ENCODE measurements around the gene STIMATE. TPM values are rescaled to one million over a fixed set of nuclear protein-coding genes. Genes with fewer than 3 reads are reported as not detected.

STIMATE gene
- polyA plus RNA-seq, 1 of the 3 experiments (the other 2 are of a cell fraction), result 9.3 TPM

DNA sequence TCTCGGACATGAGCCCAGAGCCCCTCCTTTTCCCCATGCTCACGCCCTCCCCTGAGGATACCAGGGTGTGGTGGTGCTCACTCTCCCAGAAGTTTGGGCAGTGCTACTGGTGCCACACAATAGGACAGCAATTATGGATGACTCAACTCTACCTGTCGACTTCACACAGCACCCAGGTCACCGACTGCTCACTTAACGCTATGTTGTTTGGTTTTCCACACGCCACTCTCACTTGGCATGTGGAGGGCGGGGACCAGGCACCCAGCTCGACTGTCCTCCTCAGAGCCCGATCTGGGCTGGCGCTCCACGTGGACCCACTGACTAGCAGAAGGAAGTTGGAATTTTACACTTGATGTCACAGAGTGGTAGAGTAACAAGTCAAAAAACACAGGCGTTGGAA lies 30.9 kb downstream of the STIMATE start:
- DNase-seq, result no peak
- TF ChIP-seq, protein P1, sequence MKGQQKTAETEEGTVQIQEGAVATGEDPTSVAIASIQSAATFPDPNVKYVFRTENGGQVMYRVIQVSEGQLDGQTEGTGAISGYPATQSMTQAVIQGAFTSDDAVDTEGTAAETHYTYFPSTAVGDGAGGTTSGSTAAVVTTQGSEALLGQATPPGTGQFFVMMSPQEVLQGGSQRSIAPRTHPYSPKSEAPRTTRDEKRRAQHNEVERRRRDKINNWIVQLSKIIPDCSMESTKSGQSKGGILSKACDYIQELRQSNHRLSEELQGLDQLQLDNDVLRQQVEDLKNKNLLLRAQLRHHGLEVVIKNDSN (IDR thresholded peaks at IDR 0.05; ENCODE audit: borderline replicate concordance, low read depth), result no peak
- TF ChIP-seq RAD21 (IDR thresholded peaks at IDR 0.05; ENCODE audit: low read length), result no peak
- Histone ChIP-seq H3K9ac (no peak overlapping the region), H3K4me3 (ENCODE audit: low read depth in 2 of 2, low read length in 1 of 2) (no peak overlapping the region), H3K9me2 (no peaks in the 10 kb centered on the region), H3K27ac (ENCODE audit: low read depth in 2 of 2, low read length in 1 of 2) (no peak overlapping the region), H3K79me2 (ENCODE audit: insufficient read depth) (no peaks in the 10 kb centered on the region), H3K36me3 (replicated peaks in 1 of 2; ENCODE audit: control insufficient read depth in 1 of 2, insufficient read depth in 2 of 2, low read length in 1 of 2) (no peaks in the 10 kb centered on the region), H2AFZ (ENCODE audit: low read depth) (no peak overlapping the region), H3K4me2 (no peak overlapping the region), H3K4me1 (ENCODE audit: control insufficient read depth in 1 of 2, insufficient read depth in 2 of 2, low read depth in 1 of 2, low read length in 1 of 2) (no peaks in the 10 kb centered on the region), H3F3A (replicated peaks; ENCODE audit: insufficient read depth) (no peaks in the 10 kb centered on the region), H3K9me3 (no peaks in the 10 kb centered on the region), H4K20me1 (ENCODE audit: insufficient read depth) (no peaks in the 10 kb centered on the region), H3K27me3 (ENCODE audit: insufficient read depth) (no peaks in the 10 kb centered on the region)
- CTCF ChIA-PET, result interaction anchor here (1.0 to 1.4 kb wide), 3 partner anchors 10 to 248 kb away, joined by 3 to 5 read pairs (median 4); no protein-coding TSS in a partner anchor
- WGBS (ENCODE audit: low lambda C conversion rate), result 90% methylated on average over 12 of the region's 12 CpGs
- POLR2A ChIA-PET, result no interaction called here

DNA sequence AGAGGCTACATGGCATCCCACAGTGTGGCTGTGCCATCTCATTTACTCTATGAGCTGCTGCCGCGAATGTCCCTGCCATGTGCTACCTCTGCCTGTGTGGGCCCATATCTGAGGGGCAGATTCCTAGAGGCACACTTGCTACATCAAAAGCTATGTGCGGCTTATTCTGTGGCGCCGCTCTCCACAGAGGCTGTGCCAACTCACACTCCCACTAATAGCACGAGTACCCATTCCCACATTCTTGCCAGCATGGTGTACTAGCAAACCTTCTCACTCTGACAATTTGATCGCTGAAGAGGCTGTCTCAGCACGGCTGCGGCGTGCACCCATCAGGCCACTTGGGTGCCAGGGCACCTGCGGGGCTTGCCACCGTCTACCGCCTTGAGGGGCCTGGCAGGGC lies 31.4 kb downstream of the STIMATE start:
- POLR2A ChIA-PET, result no interaction called here
- H3K9me2 ChIP-seq, result no peaks in the 10 kb centered on the region
- H3K4me3 ChIP-seq (ENCODE audit: low read depth in 2 of 2, low read length in 1 of 2), result no peak overlapping the region
- CTCF ChIA-PET, result interaction anchor here (1.4 kb wide), 1 partner anchor 9 kb away, joined by 4 read pairs; no protein-coding TSS in a partner anchor
- no peak overlapping the region; a peak in 1 of 4 replicates for H3K27ac ChIP-seq (ENCODE audit: low read depth in 2 of 2, low read length in 1 of 2)
- no peak for DNase-seq
- H3K79me2 ChIP-seq (ENCODE audit: insufficient read depth), result no peaks in the 10 kb centered on the region
- H3K4me2 ChIP-seq, result no peak overlapping the region
- H2AFZ ChIP-seq (ENCODE audit: low read depth), result no peak overlapping the region
- H3K9ac ChIP-seq, result no peak overlapping the region
- H3F3A ChIP-seq (replicated peaks; ENCODE audit: insufficient read depth), result no peaks in the 10 kb centered on the region
- H3K36me3 ChIP-seq (replicated peaks in 1 of 2; ENCODE audit: control insufficient read depth in 1 of 2, insufficient read depth in 2 of 2, low read length in 1 of 2), result no peaks in the 10 kb centered on the region
- no peaks in the 10 kb centered on the region for H3K27me3 ChIP-seq (ENCODE audit: insufficient read depth)
- no peaks in the 10 kb centered on the region for H4K20me1 ChIP-seq (ENCODE audit: insufficient read depth)
- H3K4me1 ChIP-seq (ENCODE audit: control insufficient read depth in 1 of 2, insufficient read depth in 2 of 2, low read depth in 1 of 2, low read length in 1 of 2), result no peaks in the 10 kb centered on the region
- no peaks in the 10 kb centered on the region for H3K9me3 ChIP-seq
- 97% methylated on average over 11 of the region's 13 CpGs for WGBS (ENCODE audit: low lambda C conversion rate)
- TF ChIP-seq TCF12 (IDR thresholded peaks at IDR 0.05), result no peak
- TF ChIP-seq, protein P2, sequence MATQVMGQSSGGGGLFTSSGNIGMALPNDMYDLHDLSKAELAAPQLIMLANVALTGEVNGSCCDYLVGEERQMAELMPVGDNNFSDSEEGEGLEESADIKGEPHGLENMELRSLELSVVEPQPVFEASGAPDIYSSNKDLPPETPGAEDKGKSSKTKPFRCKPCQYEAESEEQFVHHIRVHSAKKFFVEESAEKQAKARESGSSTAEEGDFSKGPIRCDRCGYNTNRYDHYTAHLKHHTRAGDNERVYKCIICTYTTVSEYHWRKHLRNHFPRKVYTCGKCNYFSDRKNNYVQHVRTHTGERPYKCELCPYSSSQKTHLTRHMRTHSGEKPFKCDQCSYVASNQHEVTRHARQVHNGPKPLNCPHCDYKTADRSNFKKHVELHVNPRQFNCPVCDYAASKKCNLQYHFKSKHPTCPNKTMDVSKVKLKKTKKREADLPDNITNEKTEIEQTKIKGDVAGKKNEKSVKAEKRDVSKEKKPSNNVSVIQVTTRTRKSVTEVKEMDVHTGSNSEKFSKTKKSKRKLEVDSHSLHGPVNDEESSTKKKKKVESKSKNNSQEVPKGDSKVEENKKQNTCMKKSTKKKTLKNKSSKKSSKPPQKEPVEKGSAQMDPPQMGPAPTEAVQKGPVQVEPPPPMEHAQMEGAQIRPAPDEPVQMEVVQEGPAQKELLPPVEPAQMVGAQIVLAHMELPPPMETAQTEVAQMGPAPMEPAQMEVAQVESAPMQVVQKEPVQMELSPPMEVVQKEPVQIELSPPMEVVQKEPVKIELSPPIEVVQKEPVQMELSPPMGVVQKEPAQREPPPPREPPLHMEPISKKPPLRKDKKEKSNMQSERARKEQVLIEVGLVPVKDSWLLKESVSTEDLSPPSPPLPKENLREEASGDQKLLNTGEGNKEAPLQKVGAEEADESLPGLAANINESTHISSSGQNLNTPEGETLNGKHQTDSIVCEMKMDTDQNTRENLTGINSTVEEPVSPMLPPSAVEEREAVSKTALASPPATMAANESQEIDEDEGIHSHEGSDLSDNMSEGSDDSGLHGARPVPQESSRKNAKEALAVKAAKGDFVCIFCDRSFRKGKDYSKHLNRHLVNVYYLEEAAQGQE (IDR thresholded peaks at IDR 0.05; ENCODE audit: low read depth, low read length), result no peak
- TF ChIP-seq GATA2 (CRISPR knock-in tag; IDR thresholded peaks at IDR 0.05), result no peak
- TF ChIP-seq, protein P3, sequence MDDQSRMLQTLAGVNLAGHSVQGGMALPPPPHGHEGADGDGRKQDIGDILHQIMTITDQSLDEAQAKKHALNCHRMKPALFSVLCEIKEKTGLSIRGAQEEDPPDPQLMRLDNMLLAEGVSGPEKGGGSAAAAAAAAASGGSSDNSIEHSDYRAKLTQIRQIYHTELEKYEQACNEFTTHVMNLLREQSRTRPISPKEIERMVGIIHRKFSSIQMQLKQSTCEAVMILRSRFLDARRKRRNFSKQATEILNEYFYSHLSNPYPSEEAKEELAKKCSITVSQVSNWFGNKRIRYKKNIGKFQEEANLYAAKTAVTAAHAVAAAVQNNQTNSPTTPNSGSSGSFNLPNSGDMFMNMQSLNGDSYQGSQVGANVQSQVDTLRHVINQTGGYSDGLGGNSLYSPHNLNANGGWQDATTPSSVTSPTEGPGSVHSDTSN (IDR thresholded peaks at IDR 0.05), result no peak
- TF ChIP-seq SIN3A (IDR thresholded peaks at IDR 0.05; ENCODE audit: borderline replicate concordance, low read depth, low read length), result no peak
- TF ChIP-seq FOSL2 (IDR thresholded peaks at IDR 0.05; ENCODE audit: borderline replicate concordance, low read depth), result no peak
- TF ChIP-seq RAD21 (IDR thresholded peaks at IDR 0.05; ENCODE audit: low read length), result no peak
- no peak for TF ChIP-seq ELF1 (IDR thresholded peaks at IDR 0.05)
- TF ChIP-seq, protein P4, sequence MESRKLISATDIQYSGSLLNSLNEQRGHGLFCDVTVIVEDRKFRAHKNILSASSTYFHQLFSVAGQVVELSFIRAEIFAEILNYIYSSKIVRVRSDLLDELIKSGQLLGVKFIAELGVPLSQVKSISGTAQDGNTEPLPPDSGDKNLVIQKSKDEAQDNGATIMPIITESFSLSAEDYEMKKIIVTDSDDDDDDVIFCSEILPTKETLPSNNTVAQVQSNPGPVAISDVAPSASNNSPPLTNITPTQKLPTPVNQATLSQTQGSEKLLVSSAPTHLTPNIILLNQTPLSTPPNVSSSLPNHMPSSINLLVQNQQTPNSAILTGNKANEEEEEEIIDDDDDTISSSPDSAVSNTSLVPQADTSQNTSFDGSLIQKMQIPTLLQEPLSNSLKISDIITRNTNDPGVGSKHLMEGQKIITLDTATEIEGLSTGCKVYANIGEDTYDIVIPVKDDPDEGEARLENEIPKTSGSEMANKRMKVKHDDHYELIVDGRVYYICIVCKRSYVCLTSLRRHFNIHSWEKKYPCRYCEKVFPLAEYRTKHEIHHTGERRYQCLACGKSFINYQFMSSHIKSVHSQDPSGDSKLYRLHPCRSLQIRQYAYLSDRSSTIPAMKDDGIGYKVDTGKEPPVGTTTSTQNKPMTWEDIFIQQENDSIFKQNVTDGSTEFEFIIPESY (IDR thresholded peaks at IDR 0.05; ENCODE audit: borderline replicate concordance, low read depth), result no peak
- no peak for TF ChIP-seq NRF1 (IDR thresholded peaks at IDR 0.05; ENCODE audit: low read depth, low read length)
- no peak for TF ChIP-seq CHD2 (IDR thresholded peaks at IDR 0.05; ENCODE audit: low read length, partially characterized antibody)
- TF ChIP-seq, protein P5, sequence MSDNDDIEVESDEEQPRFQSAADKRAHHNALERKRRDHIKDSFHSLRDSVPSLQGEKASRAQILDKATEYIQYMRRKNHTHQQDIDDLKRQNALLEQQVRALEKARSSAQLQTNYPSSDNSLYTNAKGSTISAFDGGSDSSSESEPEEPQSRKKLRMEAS (IDR thresholded peaks at IDR 0.05; ENCODE audit: low read depth), result no peak
- TF ChIP-seq, protein P6, sequence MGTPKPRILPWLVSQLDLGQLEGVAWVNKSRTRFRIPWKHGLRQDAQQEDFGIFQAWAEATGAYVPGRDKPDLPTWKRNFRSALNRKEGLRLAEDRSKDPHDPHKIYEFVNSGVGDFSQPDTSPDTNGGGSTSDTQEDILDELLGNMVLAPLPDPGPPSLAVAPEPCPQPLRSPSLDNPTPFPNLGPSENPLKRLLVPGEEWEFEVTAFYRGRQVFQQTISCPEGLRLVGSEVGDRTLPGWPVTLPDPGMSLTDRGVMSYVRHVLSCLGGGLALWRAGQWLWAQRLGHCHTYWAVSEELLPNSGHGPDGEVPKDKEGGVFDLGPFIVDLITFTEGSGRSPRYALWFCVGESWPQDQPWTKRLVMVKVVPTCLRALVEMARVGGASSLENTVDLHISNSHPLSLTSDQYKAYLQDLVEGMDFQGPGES (IDR thresholded peaks at IDR 0.05; ENCODE audit: low read depth, low read length), result no peak
- no peak for TF ChIP-seq JUND (IDR thresholded peaks at IDR 0.05)
- TF ChIP-seq EP300 (IDR thresholded peaks at IDR 0.05; ENCODE audit: borderline replicate concordance in 1 of 2, low read depth in 1 of 2, low read length in 1 of 2), result no peak
- no peak for TF ChIP-seq RFX5 (IDR thresholded peaks at IDR 0.05; ENCODE audit: low read length)
- no peak for TF ChIP-seq GABPA (IDR thresholded peaks at IDR 0.05; ENCODE audit: low read depth)
- no peak for TF ChIP-seq SMC3 (IDR thresholded peaks at IDR 0.05; ENCODE audit: low read depth, low read length)
- no peak for TF ChIP-seq TEAD4 (IDR thresholded peaks at IDR 0.05; ENCODE audit: borderline replicate concordance, insufficient read depth)
